PC-3 (cell line): ENCODE results near the gene DNAJB1. TPM values are rescaled to one million over a fixed set of nuclear protein-coding genes. Genes with fewer than 3 reads are reported as not detected.
A peak's percentile ranks its signal among the peaks of the same experiment; 100 is the strongest.
"Not testable (repeated sequence)": the region's sequence is repeated elsewhere in the genome, so short reads cannot be mapped to it uniquely, and the experiment has no call there.

Experiments
- ATAC-seq: fragments of 200-7000 bp; cut with Tn5 transposase; 2 replicates; pipeline ENCODE4 v1.9.1; 2020; ENCODE audit warnings: mild to moderate bottlenecking, moderate library complexity
- BruUV-seq: library from RNA; stranded (reverse); fragments of 400-500 nt; replicated peaks from 2 replicates; lab custom pipeline; 2021; lab: Mats Ljungman, UMichigan
- CTCF ChIA-PET: fragments of 300-600 bp; sonication (Branson Sonifier 250); formaldehyde crosslinking; loops from one replicate; lab custom pipeline; 2022; ENCODE audit warnings: antibody characterized with exemption; lab: Charles Lee
- POLR2A ChIA-PET: fragments of 300-600 bp; sonication (Branson Sonifier 250); formaldehyde crosslinking; loops from one replicate; lab custom pipeline; 2022; ENCODE audit warnings: antibody characterized with exemption; ENCODE audit not compliant: unreplicated experiment; lab: Charles Lee
- DNase-seq: peaks from one replicate; pipeline ENCODE4 v3.0.0-alpha.2; 2015
- H2AFZ ChIP-seq: fragments of 300-600 bp; sonication (generic); 2 replicates; pipeline ENCODE4 v1.6.0; 2016; ENCODE audit warnings: antibody characterized with exemption, low read length
- H3F3A ChIP-seq: fragments of 300-600 bp; sonication (generic); one replicate; pipeline ENCODE4 v1.6.0; 2017; ENCODE audit warnings: antibody characterized with exemption, low read length, control low read depth, mild to moderate bottlenecking; ENCODE audit not compliant: unreplicated experiment
- H3K27ac ChIP-seq: fragments of 300-600 bp; sonication (generic); 2 replicates; pipeline ENCODE4 v1.5.1; 2016; ENCODE audit warnings: mild to moderate bottlenecking, low read length
- H3K27me3 ChIP-seq: fragments of 300-600 bp; sonication (generic); 2 replicates; pipeline ENCODE4 v1.6.1; 2016; ENCODE audit warnings: low read length, mixed read lengths
- H3K36me3 ChIP-seq: fragments of 300-600 bp; sonication (generic); 2 replicates; pipeline ENCODE4 v1.6.1; 2016; ENCODE audit warnings: low read depth, mixed run types, low read length, mixed read lengths
- H3K4me1 ChIP-seq: fragments of 300-600 bp; sonication (generic); 2 replicates; pipeline ENCODE4 v1.5.1; 2016; ENCODE audit warnings: low read length; ENCODE audit not compliant: insufficient read depth
- H3K4me2 ChIP-seq: fragments of 300-600 bp; sonication (generic); 2 replicates; pipeline ENCODE4 v1.6.0; 2016; ENCODE audit warnings: low read length
- H3K4me3 ChIP-seq: fragments of 300-600 bp; sonication (generic); 2 replicates; pipeline ENCODE4 v1.5.1; 2016; ENCODE audit warnings: mild to moderate bottlenecking, low read length, mixed read lengths
- H3K79me2 ChIP-seq: fragments of 300-600 bp; sonication (generic); 2 replicates; pipeline ENCODE4 v1.6.1; 2017; ENCODE audit warnings: low read length, mixed read lengths
- H3K9ac ChIP-seq: fragments of 300-600 bp; sonication (generic); 2 replicates; pipeline ENCODE4 v1.6.0; 2016; ENCODE audit warnings: mild to moderate bottlenecking, low read length
- H3K9me2 ChIP-seq: fragments of 300-600 bp; sonication (generic); replicated peaks from 2 replicates; pipeline ENCODE4 v1.6.1; 2016; ENCODE audit warnings: mixed run types, low read length, mixed read lengths
- H3K9me3 ChIP-seq: fragments of 300-600 bp; sonication (generic); 2 replicates; pipeline ENCODE4 v1.6.1; 2016; ENCODE audit warnings: low read length, mixed read lengths
- H4K20me1 ChIP-seq: fragments of 300-600 bp; sonication (generic); 2 replicates; pipeline ENCODE4 v1.6.1; 2016; ENCODE audit warnings: low read length, mixed read lengths
- CTCF ChIP-seq: fragments of 300-600 bp; sonication (generic); conservative IDR thresholded peaks from 2 replicates; pipeline ENCODE4 v1.5.1; 2017; ENCODE audit warnings: antibody characterized with exemption, low read depth, mild to moderate bottlenecking, low read length
- EZH2 ChIP-seq: fragments of 300-600 bp; sonication (generic); IDR thresholded peaks from one replicate; pipeline ENCODE4 v1.6.1; 2017; ENCODE audit warnings: antibody characterized with exemption, mild to moderate bottlenecking, low read length; ENCODE audit not compliant: unreplicated experiment
- EZH2phosphoT487 ChIP-seq: fragments of 300-600 bp; sonication (generic); IDR thresholded peaks from 2 replicates; pipeline ENCODE4 v1.6.1; 2018; ENCODE audit warnings: mild to moderate bottlenecking, antibody characterized with exemption, low read length, borderline replicate concordance
- intact Hi-C: fragments of 100-400 bp; cut with micrococcal nuclease; formaldehyde crosslinking; loops from 2 replicates; pipeline ENCODE4 v1.9.0; 2023
- total RNA-seq: library from RNA; depleted of rRNA; stranded (reverse); fragments of >200 nt; gene quantifications from 2 replicates; pipeline ENCODE4 v1.2.3, GENCODE V29; 2014

DNAJB1 gene
- total RNA-seq, 1 experiment from 2014 or later: 167 TPM

GRCh38 chr19:14551134-14552005 lies 33.2 kb upstream of the DNAJB1 start:
- BruUV-seq, H3K9me3 ChIP-seq, H3K27me3 ChIP-seq, H3K9me2 ChIP-seq, H3K4me3 ChIP-seq, POLR2A ChIA-PET, intact Hi-C loops, H3K36me3 ChIP-seq, H2AFZ ChIP-seq, H3K4me2 ChIP-seq, H3K27ac ChIP-seq, H3K9ac ChIP-seq, CTCF ChIA-PET, H3F3A ChIP-seq, H4K20me1 ChIP-seq: not testable (repeated sequence)
- peak; percentile 48 for ATAC-seq
- DNase-seq: peak; percentile 49
- Histone ChIP-seq H3K4me1 (peaks cover 14% of the 10 kb centered on the region), H3K79me2 (peaks cover 62% of the 10 kb centered on the region)
- TF ChIP-seq CTCF: peak; percentile 48; the same call in 1 of the 2 replicates

GRCh38 chr19:14550201-14550754 lies 32.1 kb upstream of the DNAJB1 start:
- H3K4me2 ChIP-seq: no peak overlapping the region
- DNase-seq: peak; percentile 50
- H3K36me3 ChIP-seq: no peaks in the 10 kb centered on the region; the same call in 1 of the 2 replicates
- no peak overlapping the region for H3K4me3 ChIP-seq
- no peak overlapping the region for H3K9ac ChIP-seq
- BruUV-seq: no TSS peak
- H3K27ac ChIP-seq: 0 out of 2 replicates have a peak overlapping the region, but pooled peaks have one; percentile 3
- POLR2A ChIA-PET: no interaction called here
- H3K79me2 ChIP-seq: peaks cover 64% of the 10 kb centered on the region
- no peaks in the 10 kb centered on the region for H3F3A ChIP-seq
- H3K9me2 ChIP-seq: no peaks in the 10 kb centered on the region
- no peaks in the 10 kb centered on the region for H4K20me1 ChIP-seq
- peak; percentile 55 for ATAC-seq
- H3K4me1 ChIP-seq: peaks cover 14% of the 10 kb centered on the region
- TF ChIP-seq EZH2phosphoT487 (no peak), CTCF (no peak), EZH2 (no peak)
- no peaks in the 10 kb centered on the region for H3K9me3 ChIP-seq
- H2AFZ ChIP-seq: no peak overlapping the region
- CTCF ChIA-PET: interaction anchor here (0.8 kb wide), 1 partner anchor 21 kb away, joined by 3 read pairs; the partner anchor contains the start of gene NDUFB7
- H3K27me3 ChIP-seq: no peaks in the 10 kb centered on the region
- intact Hi-C loops: no loop called here

- Histone ChIP-seq H3K9ac (no peak overlapping the region), H3K4me3 (no peak overlapping the region), H3K36me3 (no peaks in the 10 kb centered on the region; the same call in 1 of the 2 replicates), H3K9me2 (no peaks in the 10 kb centered on the region), H3K9me3 (no peaks in the 10 kb centered on the region), H3K27ac (no peak overlapping the region), H3K79me2 (peaks cover 66% of the 10 kb centered on the region), H3K4me1 (peaks cover 9% of the 10 kb centered on the region), H4K20me1 (no peaks in the 10 kb centered on the region), H3F3A (no peaks in the 10 kb centered on the region), H2AFZ (no peak overlapping the region), H3K27me3 (no peaks in the 10 kb centered on the region), H3K4me2 (no peak overlapping the region)
- no peak for DNase-seq
- ChIA-PET POLR2A (no interaction called here), CTCF (no interaction called here)
- no peak for ATAC-seq
- TF ChIP-seq EZH2phosphoT487: no peak
- TF ChIP-seq CTCF: no peak
- TF ChIP-seq EZH2: no peak
- BruUV-seq: no TSS peak
- intact Hi-C loops: no loop called here
These were observed 27.5 kb upstream of the DNAJB1 start for GRCh38 chr19:14545716-14546082.
